Gastrocnemius medialis (tissue), 4 donors: ENCODE measurements around the gene SIGLEC8. TPM values are rescaled to one million over a fixed set of nuclear protein-coding genes. Genes with fewer than 3 reads are reported as not detected.

ENCODE experiments used
- ATAC-seq, 2 donors: fragments of 150-250 bp; one replicate each; pipeline ENCODE4 v1.9.1; 2016
- DNase-seq, 2 donors: peaks; one replicate each; pipeline ENCODE4 v3.0.0-alpha.2; 2019
- H3K27ac ChIP-seq, 4 donors: fragments of 200-600 bp; sonication (generic); 1 replicate in 1 of 4; 2 replicates in 3 of 4; pipeline ENCODE4 v1.5.1; 2016 to 2018; ENCODE audit warnings: mild to moderate bottlenecking in 2 of 4, moderate library complexity in 1 of 4
- H3K27me3 ChIP-seq, 3 donors: fragments of 200-600 bp; sonication (generic) in 2 of 3; 1 replicate in 1 of 3; 2 replicates in 2 of 3; pipeline versions ENCODE4 v1.5.1 to v1.6.0; 2016 to 2019; ENCODE audit warnings: mild to moderate bottlenecking in 1 of 3, moderate library complexity in 1 of 3
- H3K36me3 ChIP-seq, 2 donors: fragments of 200-600 bp; sonication (generic) in 1 of 2; one replicate each; pipeline ENCODE4 v1.5.1; 2017 to 2018
- H3K4me1 ChIP-seq, 2 donors: fragments of 200-600 bp; sonication (generic) in 1 of 2; one replicate each; pipeline ENCODE4 v1.5.1; 2016 to 2017; ENCODE audit warnings: mild to moderate bottlenecking in 2 of 2
- H3K4me3 ChIP-seq, 4 donors: fragments of 200-600 bp; sonication (generic) in 3 of 4; 1 replicate in 1 of 4; 2 replicates in 3 of 4; pipeline ENCODE4 v1.5.1; 2016 to 2019; ENCODE audit warnings: mild to moderate bottlenecking in 2 of 4
- H3K9me3 ChIP-seq, 3 donors: fragments of 200-600 bp; sonication (generic) in 2 of 3; 1 replicate in 1 of 3; 2 replicates in 2 of 3; pipeline ENCODE4 v1.5.1; 2016 to 2019
- CTCF ChIP-seq, 5 experiments: fragments of 450-650 bp in 3 of 5; fragments of 200-600 bp in 2 of 5; sonication (generic) in 2 of 5; IDR thresholded peaks in 4 of 5; conservative IDR thresholded peaks in 1 of 5; 1 replicate in 4 of 5; 2 replicates in 1 of 5; pipeline ENCODE4 v1.5.1; 2016 to 2019; ENCODE audit warnings: antibody characterized with exemption in 5 of 5, mild to moderate bottlenecking in 3 of 5, moderate library complexity in 3 of 5
- POLR2A ChIP-seq, 2 donors: fragments of 450-650 bp; IDR thresholded peaks; one replicate each; pipeline ENCODE4 v1.6.1; 2017; ENCODE audit warnings: antibody characterized with exemption in 2 of 2, mild to moderate bottlenecking in 2 of 2, moderate library complexity in 2 of 2
- in situ Hi-C, 4 donors: fragments of 200-750 bp; cut with MboI; loops; one replicate each; pipeline versions ENCODE4 v1.15.0 to v1.8.0; 2017; ENCODE audit warnings: low sequenced_read_pairs in 4 of 4
- intact Hi-C: fragments of 100-400 bp; cut with DNase I; formaldehyde crosslinking; loops from one replicate; pipeline ENCODE4 v1.15.1; 2023; ENCODE audit warnings: low total_unique reads
- total RNA-seq, 4 donors: library from RNA; depleted of rRNA; stranded (reverse); fragments of >200 nt; gene quantifications; one replicate each; pipeline versions ENCODE4 v1.1.0 to v1.2.3, GENCODE V29; 2016

Gene SIGLEC8
- total RNA-seq, 4 donors from 2014 or later: 0.13 TPM; not detected in 3

DNA sequence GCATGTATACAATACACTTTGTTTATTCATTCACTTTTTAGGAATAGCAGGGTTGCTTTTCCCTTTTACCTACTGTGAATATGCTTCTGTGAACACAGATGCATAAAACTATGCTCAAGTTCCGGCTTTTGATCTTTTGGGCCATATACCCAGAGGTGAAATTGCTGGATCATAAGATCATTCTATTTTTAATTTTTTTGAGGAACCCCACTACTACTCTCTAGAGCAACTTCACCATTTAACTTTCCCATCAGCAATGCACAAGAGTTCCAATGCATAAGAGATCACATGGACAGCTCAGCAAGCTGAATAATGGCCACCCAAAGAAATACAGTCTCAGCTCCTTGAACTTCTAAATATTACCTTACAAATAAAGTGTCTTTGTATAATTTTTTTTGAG, 23.8 kb downstream of the SIGLEC8 start:
- DNase-seq (no peak), ATAC-seq (no peak)
- H3K27me3 ChIP-seq: peaks cover 0 to 2% (median 0%) of the 10 kb centered on the region in 3 donors
- H3K27ac ChIP-seq: no peak overlapping the region
- intact Hi-C loops (no loop called here), in situ Hi-C loops (no loop called here)
- TF ChIP-seq POLR2A (IDR thresholded peaks at IDR 0.05): no peak
- no peak for TF ChIP-seq CTCF (IDR thresholded peaks at IDR 0.05 in 4 of 5, conservative IDR thresholded peaks at IDR 0.05 in 1 of 5)
- no peaks in the 10 kb centered on the region for H3K9me3 ChIP-seq
- no peaks in the 10 kb centered on the region for H3K4me1 ChIP-seq
- H3K4me3 ChIP-seq: no peak overlapping the region
- H3K36me3 ChIP-seq: no peaks in the 10 kb centered on the region

- Histone ChIP-seq H3K36me3 (no peaks in the 10 kb centered on the region), H3K27me3 (no peaks in the 10 kb centered on the region), H3K27ac (no peak overlapping the region), H3K9me3 (no peaks in the 10 kb centered on the region), H3K4me3 (no peak overlapping the region), H3K4me1 (no peaks in the 10 kb centered on the region)
- no peak for TF ChIP-seq CTCF (IDR thresholded peaks at IDR 0.05 in 4 of 5, conservative IDR thresholded peaks at IDR 0.05 in 1 of 5)
- no peak for TF ChIP-seq POLR2A (IDR thresholded peaks at IDR 0.05)
- intact Hi-C loops: no loop called here
- ATAC-seq (no peak), DNase-seq (no peak)
- in situ Hi-C loops: no loop called here
Observed at GRCh38 chr19:51433043-51433442, 25.2 kb downstream of the SIGLEC8 start.

DNA sequence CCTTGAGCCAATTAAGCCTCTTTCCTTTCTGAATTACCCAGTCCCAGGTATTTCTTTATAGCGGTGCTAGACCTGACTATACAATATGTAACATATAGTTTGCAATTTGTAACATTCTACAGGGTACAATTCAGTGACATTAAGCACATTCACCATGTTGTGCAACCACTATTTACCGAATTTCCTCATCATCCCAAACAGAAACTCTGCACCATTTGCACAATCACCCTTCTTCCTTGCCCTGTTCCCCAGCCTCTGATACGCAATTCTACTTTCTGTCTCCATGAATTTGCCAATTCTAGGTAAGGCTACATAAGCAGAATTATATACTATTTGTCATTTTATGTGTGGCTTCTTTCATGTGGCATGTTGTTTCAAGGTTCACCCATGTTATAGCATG, 27.1 kb downstream of the SIGLEC8 start:
- Histone ChIP-seq H3K4me1 (no peaks in the 10 kb centered on the region), H3K9me3 (no peaks in the 10 kb centered on the region), H3K36me3 (no peaks in the 10 kb centered on the region), H3K27me3 (no peaks in the 10 kb centered on the region), H3K27ac (no peak overlapping the region), H3K4me3 (no peak overlapping the region)
- TF ChIP-seq POLR2A (IDR thresholded peaks at IDR 0.05) (no peak), CTCF (IDR thresholded peaks at IDR 0.05 in 4 of 5, conservative IDR thresholded peaks at IDR 0.05 in 1 of 5) (no peak)
- DNase-seq (no peak), ATAC-seq (no peak)
- in situ Hi-C loops (no loop called here), intact Hi-C loops (no loop called here)

- Histone ChIP-seq H3K27me3 (no peaks in the 10 kb centered on the region), H3K9me3 (no peaks in the 10 kb centered on the region), H3K27ac (no peak overlapping the region), H3K4me3 (no peak overlapping the region), H3K36me3 (no peaks in the 10 kb centered on the region), H3K4me1 (no peaks in the 10 kb centered on the region)
- ATAC-seq (no peak), DNase-seq (no peak)
- intact Hi-C loops: no loop called here
- in situ Hi-C loops: no loop called here
- TF ChIP-seq CTCF (IDR thresholded peaks at IDR 0.05 in 4 of 5, conservative IDR thresholded peaks at IDR 0.05 in 1 of 5) (no peak), POLR2A (IDR thresholded peaks at IDR 0.05) (no peak)
Observed at GRCh38 chr19:51430221-51430620, 28.0 kb downstream of the SIGLEC8 start.

DNA sequence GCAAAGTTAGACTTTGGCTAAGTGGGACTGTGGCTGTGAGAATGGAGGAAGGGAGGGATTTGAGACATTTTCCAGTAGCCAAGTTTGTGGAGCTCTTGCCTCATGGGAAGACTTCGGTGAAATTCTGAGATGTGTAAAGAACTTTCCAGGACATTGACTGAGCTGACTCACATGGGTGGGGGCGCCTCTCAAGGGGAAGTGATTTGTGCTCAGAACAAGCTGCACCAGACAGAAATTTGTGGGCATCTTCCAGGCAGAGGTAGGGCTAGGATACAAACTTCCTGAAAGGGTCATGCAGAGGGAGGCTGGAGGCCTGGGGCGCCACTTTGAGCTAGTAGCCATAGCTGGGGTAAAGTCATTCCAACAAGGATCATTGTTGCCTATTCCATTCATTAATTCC, 31.1 kb downstream of the SIGLEC8 start:
- Histone ChIP-seq H3K27me3 (no peaks in the 10 kb centered on the region), H3K9me3 (no peaks in the 10 kb centered on the region), H3K27ac (no peak overlapping the region), H3K4me1 (no peaks in the 10 kb centered on the region), H3K4me3 (no peak overlapping the region), H3K36me3 (no peaks in the 10 kb centered on the region)
- TF ChIP-seq POLR2A (IDR thresholded peaks at IDR 0.05): no peak
- no peak for TF ChIP-seq CTCF (IDR thresholded peaks at IDR 0.05 in 4 of 5, conservative IDR thresholded peaks at IDR 0.05 in 1 of 5)
- ATAC-seq: no peak
- intact Hi-C loops (no loop called here), in situ Hi-C loops (no loop called here)
- peak in 1 of 2 donors; percentile 23 for DNase-seq
